HG03571 (cell line): ENCODE results near the gene NUB1.

Source experiments
- ATAC-seq: cut with Tn5 transposase; IDR thresholded peaks from one replicate; pipeline ENCODE4 v1.9.1; 2021; ENCODE audit not compliant: unreplicated experiment

NUB1 gene

GRCh38 chr7:151400626-151401315 lies 59.2 kb downstream of the NUB1 start:
- ATAC-seq = peak; percentile 68

GRCh38 chr7:151402029-151402835 lies 60.6 kb downstream of the NUB1 start:
- no peak for ATAC-seq

- ATAC-seq = no peak
Observed at GRCh38 chr7:151403764-151404163, 62.2 kb downstream of the NUB1 start.

- ATAC-seq = no peak
Observed at GRCh38 chr7:151404216-151405011, 62.8 kb downstream of the NUB1 start.

GRCh38 chr7:151405056-151405455 lies 63.4 kb downstream of the NUB1 start:
- no peak for ATAC-seq

- no peak for ATAC-seq
Observed at GRCh38 chr7:151405588-151405987, 64.0 kb downstream of the NUB1 start.

- no peak for ATAC-seq
Observed at GRCh38 chr7:151406051-151406875, 64.7 kb downstream of the NUB1 start.

- ATAC-seq = no peak
Observed at GRCh38 chr7:151406886-151407583, 65.4 kb downstream of the NUB1 start.

GRCh38 chr7:151408498-151408838 lies 66.9 kb downstream of the NUB1 start:
- no peak for ATAC-seq

GRCh38 chr7:151408839-151409666 lies 67.4 kb downstream of the NUB1 start:
- ATAC-seq = no peak

- ATAC-seq = no peak
Observed at GRCh38 chr7:151409667-151410404, 68.2 kb downstream of the NUB1 start, which contains the start of gene WDR86. Gene WDR86, minus strand, starts transcription at chr7:151410038. Its CDS starts 449 bp downstream, at chr7:151409589.

GRCh38 chr7:151410405-151411390 lies 69.1 kb downstream of the NUB1 start:
- no peak for ATAC-seq

- ATAC-seq = no peak
Observed at GRCh38 chr7:151411551-151411950, 69.9 kb downstream of the NUB1 start.

- ATAC-seq = no peak
Observed at GRCh38 chr7:151412318-151412717, 70.7 kb downstream of the NUB1 start.

- ATAC-seq = no peak
Observed at GRCh38 chr7:151413241-151413640, 71.6 kb downstream of the NUB1 start.

- ATAC-seq = no peak
Observed at GRCh38 chr7:151415375-151416105, 73.9 kb downstream of the NUB1 start.
